H1 (cell line): ENCODE data around the gene GKN2. TPM values are rescaled to one million over a fixed set of nuclear protein-coding genes. Genes with fewer than 3 reads are reported as not detected.

Experiments used
- CTCF ChIA-PET: fragments of 300-600 bp; sonication (Branson Sonifier 250); formaldehyde crosslinking; loops from one replicate; lab custom pipeline; 2021; ENCODE audit not compliant: partially characterized antibody; lab: Charles Lee
- POLR2A ChIA-PET: fragments of 300-600 bp; sonication (Branson Sonifier 250); formaldehyde crosslinking; loops from one replicate; lab custom pipeline; 2021; ENCODE audit warnings: inconsistent platforms; ENCODE audit not compliant: partially characterized antibody; lab: Charles Lee
- DNase-seq, 2 experiments: peaks; one replicate each; pipeline versions ENCODE4 v3.0.0 to v3.0.0-alpha.2; 2010 to 2022; ENCODE audit warnings: low spot score in 2 of 2, low read depth in 1 of 2, mixed read lengths in 1 of 2
- FAIRE-seq: peaks from 2 replicates; lab custom pipeline; 2011; peaks lifted over from hg19 to GRCh38; lab: Jason Lieb, UNC
- H2AFZ ChIP-seq: 2 replicates; pipeline ENCODE4 v1.8.1; 2012; ENCODE audit warnings: low read length, inconsistent platforms
- H2AK5ac ChIP-seq: 2 replicates; pipeline ENCODE4 v1.6.1; 2013; ENCODE audit warnings: low read depth, low read length
- H2BK120ac ChIP-seq: replicated peaks from 2 replicates; pipeline ENCODE3; 2013; ENCODE audit warnings: low read depth, low read length, inconsistent platforms
- H2BK12ac ChIP-seq: 2 replicates; pipeline ENCODE4 v1.6.1; 2013; ENCODE audit warnings: low read depth, low read length
- H2BK15ac ChIP-seq: 2 replicates; pipeline ENCODE4 v1.6.1; 2013; ENCODE audit warnings: low read length
- H2BK20ac ChIP-seq: 2 replicates; pipeline ENCODE4 v1.6.1; 2013; ENCODE audit warnings: low read length
- H2BK5ac ChIP-seq: 2 replicates; pipeline ENCODE4 v1.6.1; 2013; ENCODE audit warnings: low read depth, low read length
- H3K14ac ChIP-seq: 2 replicates; pipeline ENCODE4 v1.6.1; 2013; ENCODE audit warnings: inconsistent platforms; ENCODE audit not compliant: insufficient read length
- H3K18ac ChIP-seq: 2 replicates; pipeline ENCODE4 v1.6.1; 2013; ENCODE audit warnings: low read length; ENCODE audit errors: extremely low read depth
- H3K23ac ChIP-seq: 2 replicates; pipeline ENCODE4 v1.6.1; 2013; ENCODE audit warnings: inconsistent platforms; ENCODE audit not compliant: insufficient read length
- H3K23me2 ChIP-seq: 2 replicates; pipeline ENCODE4 v1.6.1; 2013; ENCODE audit warnings: low read depth, low read length
- H3K27ac ChIP-seq: 2 replicates; pipeline ENCODE4 v1.6.1; 2011; ENCODE audit warnings: low read depth, low read length, inconsistent platforms
- H3K27me3 ChIP-seq, 4 experiments: replicated peaks in 1 of 4; 1 replicate in 1 of 4; 2 replicates in 3 of 4; pipeline versions ENCODE4 v1.6.1 to v1.8.1; 2011 to 2013; ENCODE audit warnings: low read length in 3 of 4, mild to moderate bottlenecking in 3 of 4, inconsistent platforms in 2 of 4, mixed read lengths in 2 of 4, moderate library complexity in 1 of 4; ENCODE audit not compliant: control insufficient read depth in 3 of 4, insufficient read depth in 3 of 4; ENCODE audit errors: extremely low read depth in 1 of 4
- H3K36me3 ChIP-seq, 4 experiments: 2 replicates each; pipeline versions ENCODE4 v1.6.1 to v1.8.1; 2011 to 2013; ENCODE audit warnings: mild to moderate bottlenecking in 4 of 4, low read length in 3 of 4, moderate library complexity in 2 of 4, control low read depth in 1 of 4, inconsistent platforms in 1 of 4; ENCODE audit not compliant: insufficient read depth in 4 of 4, control insufficient read depth in 2 of 4
- H3K4ac ChIP-seq: replicated peaks from 2 replicates; pipeline ENCODE3; 2013; ENCODE audit warnings: low read length, low read depth, mixed read lengths, inconsistent platforms; ENCODE audit not compliant: insufficient read length
- H3K4me1 ChIP-seq, 4 experiments: replicated peaks in 1 of 4; 1 replicate in 1 of 4; 2 replicates in 3 of 4; pipeline versions ENCODE4 v1.6.1 to v1.8.1; 2011 to 2013; ENCODE audit warnings: low read length in 3 of 4, inconsistent platforms in 2 of 4, mixed read lengths in 1 of 4; ENCODE audit not compliant: insufficient read depth in 4 of 4, control insufficient read depth in 3 of 4
- H3K4me2 ChIP-seq, 2 experiments: 2 replicates each; pipeline versions ENCODE4 v1.6.1 to v1.8.1; 2011 to 2013; ENCODE audit warnings: low read depth in 2 of 2, low read length in 2 of 2, control low read depth in 1 of 2, inconsistent platforms in 1 of 2, mild to moderate bottlenecking in 1 of 2; ENCODE audit not compliant: insufficient read depth in 1 of 2
- H3K4me3 ChIP-seq, 4 experiments: fragments of 200-600, 300-600 bp in 1 of 4; sonication (generic), shearing (Covaris generic), sonication (Bioruptor Twin) in 1 of 4; 2 replicates each; pipeline versions ENCODE4 v1.5.1 to v1.8.1; 2011 to 2016; ENCODE audit warnings: low read length in 4 of 4, low read depth in 3 of 4, control low read depth in 2 of 4, inconsistent platforms in 2 of 4, mild to moderate bottlenecking in 2 of 4, mixed read lengths in 1 of 4, moderate library complexity in 1 of 4; ENCODE audit not compliant: insufficient read depth in 2 of 4; ENCODE audit errors: extremely low read depth in 1 of 4
- H3K56ac ChIP-seq: replicated peaks from 2 replicates; pipeline ENCODE3; 2013; ENCODE audit warnings: low read depth, mild to moderate bottlenecking, mixed read lengths, low read length, inconsistent platforms; ENCODE audit not compliant: insufficient read length
- H3K79me1 ChIP-seq: 2 replicates; pipeline ENCODE4 v1.6.1; 2013; ENCODE audit warnings: low read depth, low read length, control low read depth
- H3K79me2 ChIP-seq, 2 experiments: 2 replicates each; pipeline versions ENCODE4 v1.6.1 to v1.8.1; 2012 to 2013; ENCODE audit warnings: low read length in 2 of 2, mild to moderate bottlenecking in 2 of 2, inconsistent platforms in 1 of 2; ENCODE audit not compliant: insufficient read depth in 2 of 2, control insufficient read depth in 1 of 2
- H3K9ac ChIP-seq, 4 experiments: replicated peaks in 1 of 4; 1 replicate in 1 of 4; 2 replicates in 3 of 4; pipeline versions ENCODE4 v1.6.1 to v1.8.1; 2011 to 2013; ENCODE audit warnings: low read depth in 3 of 4, low read length in 3 of 4, control low read depth in 2 of 4, mild to moderate bottlenecking in 2 of 4, moderate library complexity in 2 of 4, inconsistent platforms in 1 of 4; ENCODE audit errors: extremely low read depth in 1 of 4
- H3K9me3 ChIP-seq, 2 experiments: 2 replicates each; pipeline versions ENCODE4 v1.6.1 to v1.8.1; 2012 to 2013; ENCODE audit warnings: mild to moderate bottlenecking in 2 of 2, moderate library complexity in 2 of 2, control low read depth in 1 of 2, inconsistent platforms in 1 of 2, low read depth in 1 of 2, low read length in 1 of 2, mixed read lengths in 1 of 2; ENCODE audit not compliant: insufficient read depth in 2 of 2
- H4K20me1 ChIP-seq, 2 experiments: replicated peaks in 1 of 2; 2 replicates each; pipeline versions ENCODE3 to v1.8.1; 2011 to 2013; ENCODE audit warnings: inconsistent platforms in 2 of 2, low read length in 2 of 2, mild to moderate bottlenecking in 1 of 2; ENCODE audit not compliant: insufficient read depth in 2 of 2, control insufficient read depth in 1 of 2
- H4K5ac ChIP-seq: 2 replicates; pipeline ENCODE4 v1.6.1; 2013; ENCODE audit warnings: low read length, low read depth, mixed read lengths, inconsistent platforms; ENCODE audit not compliant: insufficient read length
- H4K8ac ChIP-seq: 2 replicates; pipeline ENCODE4 v1.8.0; 2013; ENCODE audit warnings: mild to moderate bottlenecking, moderate library complexity, low read length, inconsistent platforms; ENCODE audit not compliant: insufficient read depth; ENCODE audit errors: extremely low read depth
- H4K91ac ChIP-seq: replicated peaks from 2 replicates; pipeline ENCODE3; 2013; ENCODE audit warnings: low read length, mixed read lengths, inconsistent platforms; ENCODE audit not compliant: insufficient read length
- BCL11A ChIP-seq, 2 experiments: IDR thresholded peaks; one replicate each; pipeline ENCODE4 v1.6.1; 2011; ENCODE audit warnings: low read depth in 2 of 2, low read length in 2 of 2, mild to moderate bottlenecking in 2 of 2
- CHD1 ChIP-seq: IDR thresholded peaks from 2 replicates; pipeline ENCODE4 v1.6.1; 2012; ENCODE audit warnings: low read depth, low read length, improper control_type of control experiment
- JUND ChIP-seq: IDR thresholded peaks from 2 replicates; pipeline ENCODE4 v1.6.1; 2011; ENCODE audit warnings: mild to moderate bottlenecking, improper control_type of control experiment, low read length
- MAX ChIP-seq: IDR thresholded peaks from 2 replicates; pipeline ENCODE4 v1.6.1; 2012; ENCODE audit warnings: inconsistent platforms
- SP1 ChIP-seq: IDR thresholded peaks from 2 replicates; pipeline ENCODE4 v1.6.1; 2011; ENCODE audit warnings: low read depth, low read length
- YY1 ChIP-seq: IDR thresholded peaks from 2 replicates; pipeline ENCODE4 v1.6.1; 2011; ENCODE audit warnings: low read depth, mild to moderate bottlenecking, low read length
- WGBS, 2 experiments: shearing (Covaris generic) in 1 of 2; methylation state at CpG; one replicate each; pipeline versions ENCODE4 v1.1.6 to v1.1.7; 2013 to 2015; ENCODE audit warnings: low lambda C conversion rate in 2 of 2, mixed read lengths in 2 of 2, inconsistent platforms in 1 of 2, low coverage in 1 of 2, missing lambda C conversion rate in 1 of 2; ENCODE audit not compliant: insufficient replicate concordance in 2 of 2, insufficient coverage in 1 of 2, insufficient read length in 1 of 2; ENCODE audit errors: extremely low coverage in 1 of 2, missing lambda C conversion rate in 1 of 2; 5-methylcytosine and 5-hydroxymethylcytosine counted together
- polyA plus RNA-seq, 7 experiments: library from polyadenylated mRNA; depleted of rRNA in 3 of 7; stranded (reverse) in 5 of 7; unstranded in 2 of 7; fragments of >200 nt in 5 of 7; fragments of 200-250 nt in 2 of 7; gene quantifications; 1 replicate in 5 of 7; 2 replicates in 1 of 7; 4 replicates in 1 of 7; pipeline versions ENCODE4 v1.2.1 to v1.2.3, GENCODE V29; 2011 to 2013; ENCODE audit warnings: missing spikeins in 2 of 7, mixed read lengths in 2 of 7
- total RNA-seq: library from RNA; stranded (reverse); fragmentation: NEBNext Ultra II Directional; extraction: Animal tissue kit (Norgen Biotek cat#: 25700); gene quantifications from 2 replicates; pipeline ENCODE4 v1.2.1, GENCODE V29; 2021

The GKN2 gene
- total and polyA plus RNA-seq, 2 of the 8 experiments (the other 6 are each of a cell fraction or from before 2014, with no cell fraction given) = not detected

- CTCF ChIA-PET = no interaction called here
- Histone ChIP-seq H4K91ac (no peak overlapping the region), H3K56ac (no peak overlapping the region), H3K9me3 (no peaks in the 10 kb centered on the region), H4K20me1 (no peaks in the 10 kb centered on the region), H3K14ac (no peak overlapping the region), H3K18ac (no peak overlapping the region), H3K23ac (no peak overlapping the region), H3K36me3 (no peaks in the 10 kb centered on the region), H2BK12ac (no peak overlapping the region), H4K8ac (no peak overlapping the region), H3K4me2 (no peak overlapping the region), H2BK5ac (no peak overlapping the region), H4K5ac (no peak overlapping the region), H2BK20ac (no peak overlapping the region), H2AFZ (no peak overlapping the region), H3K27ac (no peak overlapping the region), H3K4ac (no peak overlapping the region), H3K4me1 (no peaks in the 10 kb centered on the region), H3K9ac (no peak overlapping the region), H3K4me3 (no peak overlapping the region), H2BK15ac (no peak overlapping the region), H3K23me2 (no peaks in the 10 kb centered on the region), H3K79me2 (no peaks in the 10 kb centered on the region), H3K27me3 (no peaks in the 10 kb centered on the region), H2AK5ac (no peak overlapping the region), H2BK120ac (no peak overlapping the region), H3K79me1 (no peaks in the 10 kb centered on the region)
- FAIRE-seq (no peak), DNase-seq (no peak)
- no peak for TF ChIP-seq MAX
- no peak for TF ChIP-seq BCL11A (IDR thresholded peaks at IDR 0.05; ENCODE audit: low read depth in 2 of 2, low read length in 2 of 2)
- no peak for TF ChIP-seq SP1
- no peak for TF ChIP-seq CHD1
- no peak for TF ChIP-seq JUND
- TF ChIP-seq YY1 = no peak
- POLR2A ChIA-PET = no interaction called here
- WGBS, 2 experiments = 91% methylated on average over 5 of the region's 5 CpGs; no CpG with 5 or more reads in 1 of the 2 experiments
Measured at GRCh38 chr2:68987021-68987503, 34.4 kb upstream of the GKN2 start.
